ENCODE results near the gene ACADVL. TPM values are rescaled to one million over a fixed set of nuclear protein-coding genes. Genes with fewer than 3 reads are reported as not detected.

ACADVL gene
- total RNA-seq, 1 experiment from 2014 or later: 283 TPM

GRCh38 chr17:7241090-7241733 lies 21.5 kb downstream of the ACADVL start:
- peaks cover 8% of the 10 kb centered on the region; the same call in 1 of the 2 replicates for H3K79me2 ChIP-seq (ENCODE audit: insufficient read depth, low read length)
- H3K36me3 Mint-ChIP-seq (ENCODE audit: insufficient read depth in 1 of 3, low read depth in 3 of 3): peaks cover 30 to 56% (median 52%) of the 10 kb centered on the region in 3 experiments

More at GRCh38 chr17:7241090-7241733, 21.5 kb downstream of the ACADVL start:
- H3K27me3 Mint-ChIP-seq (ENCODE audit: low read depth): no peaks in the 10 kb centered on the region; the same call in 1 of the 2 replicates
- H3K4me3 Mint-ChIP-seq: peak overlapping the region; percentile 95 to 97
- peaks cover 36 to 38% of the 10 kb centered on the region in 2 experiments for H3K4me1 Mint-ChIP-seq
- WGBS (ENCODE audit: extremely low coverage, insufficient read length, low lambda C conversion rate): no CpG with 5 or more reads among the region's 9 CpGs
- Histone ChIP-seq H2BK5ac (ENCODE audit: insufficient read length, low read length) (no peak overlapping the region), H3K27me3 (ENCODE audit: insufficient read depth, low read length) (no peaks in the 10 kb centered on the region), H3K4me1 (ENCODE audit: insufficient read depth, low read length) (no peaks in the 10 kb centered on the region), H3K18ac (ENCODE audit: insufficient read length, low read depth, low read length) (peak overlapping the region; percentile 5), H3K23me2 (ENCODE audit: insufficient read length, low read depth, low read length, poor library complexity, severe bottlenecking) (peaks cover 4% of the 10 kb centered on the region), H4K8ac (replicated peaks; ENCODE audit: insufficient read length, low read depth, low read length) (no peak overlapping the region), H3K4me2 (ENCODE audit: insufficient read depth, insufficient read length, low read length) (peak overlapping the region; percentile 98), H3K27ac (ENCODE audit: insufficient read length, low read depth, low read length) (peak overlapping the region; percentile 80), H2BK15ac (ENCODE audit: low read depth, low read length) (no peak overlapping the region), H4K91ac (ENCODE audit: insufficient read length, low read depth, low read length) (peak overlapping the region; percentile 20), H3K9ac (ENCODE audit: extremely low read depth, insufficient read length, low read length) (peak overlapping the region; percentile 93), H3K79me1 (ENCODE audit: insufficient read depth, low read depth, low read length, poor library complexity, severe bottlenecking) (peaks cover 9% of the 10 kb centered on the region), H3K14ac (ENCODE audit: insufficient read depth, low read length) (peak overlapping the region; percentile 24; the same call in 1 of the 2 replicates), H3T11ph (ENCODE audit: low read length) (peak overlapping the region; percentile 68), H4K20me1 (ENCODE audit: control insufficient read depth, insufficient read depth, insufficient read length) (no peaks in the 10 kb centered on the region), H3K9me3 (ENCODE audit: control insufficient read depth, low read depth, low read length) (no peaks in the 10 kb centered on the region), H4K5ac (ENCODE audit: insufficient read length, low read depth, low read length) (no peak overlapping the region), H2BK12ac (ENCODE audit: insufficient read length, low read depth, low read length) (peak overlapping the region; percentile 52), H2AK5ac (ENCODE audit: insufficient read length, low read length) (no peak overlapping the region), H2BK20ac (ENCODE audit: low read depth, low read length, poor library complexity, severe bottlenecking) (no peak overlapping the region), H2AFZ (ENCODE audit: low read length) (no peak overlapping the region), H3K56ac (ENCODE audit: insufficient read length, low read depth, low read length) (no peak overlapping the region), H2BK120ac (ENCODE audit: low read depth, low read length, poor library complexity, severe bottlenecking) (no peak overlapping the region), H3K23ac (ENCODE audit: insufficient read length, low read depth, low read length) (no peak overlapping the region), H3K4ac (ENCODE audit: low read depth, low read length) (peak overlapping the region; percentile 34; the same call in 1 of the 2 replicates)
- no peak for DNase-seq
- H3K9me3 Mint-ChIP-seq: peaks cover 0 to 2% of the 10 kb centered on the region in 2 experiments; a peak in 2 of 5 replicates
- H3K27ac Mint-ChIP-seq: peak overlapping the region; percentile 96 to 99 (median 98)
- no peak for TF ChIP-seq CTCF (conservative IDR thresholded peaks at IDR 0.05)
